ENCODE measurements around the gene DCC.

DNA sequence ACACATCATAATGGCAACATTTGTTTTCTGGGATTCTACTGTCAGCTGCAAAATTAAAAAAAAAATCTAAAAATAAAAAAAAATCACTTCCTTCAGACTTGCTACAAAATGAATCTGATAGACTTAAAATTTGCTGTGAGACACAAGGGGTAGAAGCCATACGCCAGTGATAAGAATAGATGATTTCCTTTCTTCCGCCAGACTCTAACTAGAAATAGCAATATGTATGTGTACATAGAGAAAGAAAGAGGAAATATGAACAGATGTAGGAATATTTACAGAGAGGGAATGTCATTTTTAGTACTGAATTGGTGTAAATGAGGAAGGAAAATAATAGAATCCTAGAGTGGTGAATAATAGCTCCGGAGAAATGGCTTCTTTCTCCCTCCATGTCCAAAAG lies 574.2 kb downstream of the DCC start:
- TF ChIP-seq, protein P1, sequence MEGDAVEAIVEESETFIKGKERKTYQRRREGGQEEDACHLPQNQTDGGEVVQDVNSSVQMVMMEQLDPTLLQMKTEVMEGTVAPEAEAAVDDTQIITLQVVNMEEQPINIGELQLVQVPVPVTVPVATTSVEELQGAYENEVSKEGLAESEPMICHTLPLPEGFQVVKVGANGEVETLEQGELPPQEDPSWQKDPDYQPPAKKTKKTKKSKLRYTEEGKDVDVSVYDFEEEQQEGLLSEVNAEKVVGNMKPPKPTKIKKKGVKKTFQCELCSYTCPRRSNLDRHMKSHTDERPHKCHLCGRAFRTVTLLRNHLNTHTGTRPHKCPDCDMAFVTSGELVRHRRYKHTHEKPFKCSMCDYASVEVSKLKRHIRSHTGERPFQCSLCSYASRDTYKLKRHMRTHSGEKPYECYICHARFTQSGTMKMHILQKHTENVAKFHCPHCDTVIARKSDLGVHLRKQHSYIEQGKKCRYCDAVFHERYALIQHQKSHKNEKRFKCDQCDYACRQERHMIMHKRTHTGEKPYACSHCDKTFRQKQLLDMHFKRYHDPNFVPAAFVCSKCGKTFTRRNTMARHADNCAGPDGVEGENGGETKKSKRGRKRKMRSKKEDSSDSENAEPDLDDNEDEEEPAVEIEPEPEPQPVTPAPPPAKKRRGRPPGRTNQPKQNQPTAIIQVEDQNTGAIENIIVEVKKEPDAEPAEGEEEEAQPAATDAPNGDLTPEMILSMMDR (IDR thresholded peaks at IDR 0.05), result no peak
- no peak for TF ChIP-seq EZH2 (IDR thresholded peaks at IDR 0.05; ENCODE audit: borderline replicate concordance, insufficient read depth, low read depth, low read length, poor library complexity, severe bottlenecking)

All from B cell (primary cell).